Brain microvascular endothelial cell (primary cell): ENCODE data around the gene RTL5.

Experiments
- DNase-seq: peaks from one replicate; pipeline ENCODE4 v3.0.0-alpha.2; 2020
- H3K27ac ChIP-seq: fragments of 250-450 bp; sonication (Bioruptor Pico); 2 replicates; pipeline ENCODE4 v1.5.1; 2020; ENCODE audit warnings: mild to moderate bottlenecking, moderate library complexity
- H3K27me3 ChIP-seq: fragments of 250-450 bp; sonication (Bioruptor Pico); replicated peaks from 2 replicates; pipeline ENCODE4 v1.5.1; 2020; ENCODE audit warnings: mild to moderate bottlenecking
- H3K36me3 ChIP-seq: fragments of 250-450 bp; sonication (Bioruptor Pico); replicated peaks from 2 replicates; pipeline ENCODE4 v1.5.1; 2020; ENCODE audit warnings: mild to moderate bottlenecking
- H3K4me3 ChIP-seq: 2 replicates; pipeline ENCODE4 v1.5.1; 2011; ENCODE audit warnings: low read depth, mild to moderate bottlenecking, control low read depth, low read length, moderate library complexity
- CTCF ChIP-seq: IDR thresholded peaks from 2 replicates; pipeline ENCODE4 v1.5.1; 2011; ENCODE audit warnings: low read depth, mild to moderate bottlenecking, moderate library complexity, low read length, control low read depth, inconsistent platforms; ENCODE audit errors: missing control alignments
- in situ Hi-C: cut with HindIII; loops from 2 replicates; pipeline ENCODE4 v1.10.0; 2017; ENCODE audit warnings: low sequenced_read_pairs, low pct_ligation_motif_present

The RTL5 gene

GRCh38 chrX:72078411-72078810, 53.3 kb downstream of the RTL5 start:
- no peaks in the 10 kb centered on the region for H3K36me3 ChIP-seq
- H3K4me3 ChIP-seq: no peak overlapping the region
- H3K27me3 ChIP-seq: peaks cover 3% of the 10 kb centered on the region
- H3K27ac ChIP-seq: no peak overlapping the region
- no peak for DNase-seq
- in situ Hi-C loops: no loop called here
- TF ChIP-seq CTCF: no peak
